GM23248 (cell line): Measurements from ENCODE around the gene GFOD1.

Source experiments
- EZH2 ChIP-seq: fragments of 200-600 bp; sonication (generic); IDR thresholded peaks from 2 replicates; pipeline ENCODE4 v1.6.1; 2018; ENCODE audit warnings: antibody characterized with exemption, mild to moderate bottlenecking; ENCODE audit not compliant: insufficient read depth, poor library complexity, severe bottlenecking
- EZH2phosphoT487 ChIP-seq: fragments of 200-600 bp; sonication (generic); IDR thresholded peaks from 2 replicates; pipeline ENCODE4 v1.6.1; 2018; ENCODE audit warnings: antibody characterized with exemption, moderate library complexity, mild to moderate bottlenecking, low read depth; ENCODE audit not compliant: insufficient read depth

DNA sequence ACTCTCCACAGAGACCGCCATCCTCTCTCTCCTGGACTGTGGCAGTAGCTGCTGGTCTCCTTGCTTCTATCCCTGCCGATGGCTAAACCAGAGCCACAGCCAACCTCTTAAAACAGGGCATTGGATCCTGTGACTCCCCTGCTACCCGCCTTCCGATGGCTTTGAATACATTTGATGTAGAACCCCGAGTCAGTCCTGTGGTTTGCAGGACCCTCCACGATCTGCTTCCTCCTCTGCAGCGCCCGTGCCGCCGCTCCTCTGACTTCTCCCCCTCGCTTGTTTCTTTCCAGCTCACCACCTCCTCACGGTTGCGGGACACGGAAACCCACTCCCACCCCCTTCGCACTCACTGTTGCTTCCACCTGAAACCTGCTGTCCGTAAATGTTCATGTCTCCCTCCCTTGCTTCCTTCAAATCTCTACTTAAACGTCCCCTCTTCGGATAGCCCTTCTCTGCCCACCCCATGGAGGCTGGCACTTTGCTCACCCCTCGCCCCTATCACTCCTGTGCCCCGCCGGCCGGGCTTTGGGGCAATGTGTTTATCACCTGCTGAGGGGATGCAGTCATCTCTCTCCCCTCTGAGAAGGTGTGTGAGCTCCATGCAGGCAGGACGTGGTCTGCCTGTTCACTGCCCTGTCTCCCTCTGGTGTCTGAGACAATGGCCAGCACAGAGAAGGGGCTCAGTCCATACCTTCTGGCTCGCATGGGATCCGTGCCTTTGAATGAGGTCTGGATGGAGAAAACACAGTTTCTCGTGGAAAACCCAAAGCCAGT is 67.8 kb downstream of the GFOD1 start:
- TF ChIP-seq EZH2 = no peak
- TF ChIP-seq EZH2phosphoT487 = no peak
